Stimulated activated CD8-positive, alpha-beta memory T cell treated with anti-CD3 and anti-CD28 coated beads, Interleukin-15, amount 100 ng/mL, for 24 hours (primary cell): ENCODE measurements around the gene GRM8.
"Not testable (repeated sequence)": the region's sequence is repeated elsewhere in the genome, so short reads cannot be mapped to it uniquely, and the experiment has no call there.

Source experiments
- DNase-seq: peaks from one replicate; pipeline ENCODE4 v3.0.0-alpha.2; 2020; ENCODE audit warnings: low read depth

GRM8 gene

GRCh38 chr7:126908564-126908963 is 344.2 kb downstream of the GRM8 start:
- DNase-seq, result not testable (repeated sequence)

DNA sequence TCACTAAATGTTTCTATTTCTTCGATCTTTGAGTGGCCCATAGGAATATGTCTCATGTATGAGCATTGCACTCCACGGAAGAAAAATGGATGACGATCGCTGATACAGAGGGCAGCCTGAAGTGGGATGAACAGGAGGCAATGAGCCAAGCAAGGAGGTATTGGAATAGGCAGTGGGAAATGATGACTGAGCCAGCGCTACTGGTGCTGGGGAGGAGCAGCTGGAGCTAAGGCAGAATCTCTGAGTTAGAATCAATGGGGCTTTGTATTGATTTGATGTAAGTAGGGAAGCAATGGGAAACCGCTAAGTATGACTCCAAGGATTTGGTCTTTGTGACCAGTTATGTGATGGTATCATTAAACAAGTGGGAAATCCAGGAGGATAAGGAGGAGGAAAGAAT is 345.1 kb downstream of the GRM8 start:
- not testable (repeated sequence) for DNase-seq

- not testable (repeated sequence) for DNase-seq
Measured at GRCh38 chr7:126905255-126905654, 347.5 kb downstream of the GRM8 start.

GRCh38 chr7:126901041-126901765 is 351.5 kb downstream of the GRM8 start:
- DNase-seq, result not testable (repeated sequence)

- DNase-seq, result not testable (repeated sequence)
Measured at GRCh38 chr7:126887980-126888379, 364.8 kb downstream of the GRM8 start.

GRCh38 chr7:126887560-126887959 is 365.2 kb downstream of the GRM8 start:
- not testable (repeated sequence) for DNase-seq

DNA sequence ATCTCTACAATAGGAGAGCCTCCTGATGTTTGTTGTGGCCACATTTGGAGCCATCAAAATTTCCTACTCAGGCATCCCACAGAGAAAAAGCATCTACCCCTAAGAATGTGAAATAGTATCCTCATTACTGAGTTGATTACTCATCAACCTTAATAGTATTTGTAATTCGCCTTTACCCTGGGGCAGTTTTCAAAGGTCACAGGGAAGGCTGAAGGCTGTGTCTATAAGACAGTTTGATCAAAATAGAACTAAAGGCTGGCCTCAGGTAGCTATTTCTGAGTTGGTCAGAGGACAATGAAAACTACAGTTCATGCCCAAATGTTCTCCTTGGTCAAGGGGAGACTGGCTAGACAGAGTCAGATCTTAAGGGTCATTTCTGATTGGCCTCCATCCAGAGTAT is 370.0 kb downstream of the GRM8 start:
- not testable (repeated sequence) for DNase-seq

DNA sequence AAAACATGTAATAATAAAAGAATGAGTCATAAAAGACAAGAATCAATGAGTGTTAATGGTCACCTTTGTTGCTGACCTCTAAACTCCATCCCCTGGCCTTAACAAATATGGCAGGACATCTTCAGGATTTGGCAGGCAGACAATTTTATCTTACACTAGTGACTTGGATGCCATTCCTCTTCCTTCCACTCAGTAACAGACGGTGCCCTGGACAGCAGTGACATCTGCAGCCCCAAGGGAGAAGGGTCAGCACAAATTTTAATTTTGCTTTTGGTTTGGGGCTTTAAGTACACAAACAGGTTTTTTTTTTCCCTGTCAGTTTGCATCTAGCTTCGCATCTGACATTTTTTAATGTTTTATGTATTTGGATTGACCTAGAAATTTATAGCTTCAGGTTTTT is 370.8 kb downstream of the GRM8 start:
- not testable (repeated sequence) for DNase-seq

DNA sequence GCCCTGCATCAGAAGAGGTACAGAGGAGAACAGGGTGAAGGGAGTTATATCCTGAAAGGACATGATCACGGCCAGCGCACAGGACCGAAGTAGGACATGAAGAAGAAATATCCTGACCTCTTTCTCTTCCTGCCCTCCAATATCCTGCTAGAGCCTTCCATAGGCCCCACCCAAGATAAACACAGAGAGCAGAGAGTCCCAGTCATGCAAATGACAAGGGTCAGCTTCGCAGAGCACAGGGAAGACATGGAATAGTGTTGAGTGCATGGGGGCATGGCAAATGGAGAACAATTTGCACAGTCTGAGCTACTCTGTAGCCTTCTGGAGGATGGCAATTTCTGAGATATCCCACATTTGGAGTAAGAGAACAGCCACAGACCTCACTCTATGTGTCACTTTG is 371.4 kb downstream of the GRM8 start:
- DNase-seq, result no peak

DNA sequence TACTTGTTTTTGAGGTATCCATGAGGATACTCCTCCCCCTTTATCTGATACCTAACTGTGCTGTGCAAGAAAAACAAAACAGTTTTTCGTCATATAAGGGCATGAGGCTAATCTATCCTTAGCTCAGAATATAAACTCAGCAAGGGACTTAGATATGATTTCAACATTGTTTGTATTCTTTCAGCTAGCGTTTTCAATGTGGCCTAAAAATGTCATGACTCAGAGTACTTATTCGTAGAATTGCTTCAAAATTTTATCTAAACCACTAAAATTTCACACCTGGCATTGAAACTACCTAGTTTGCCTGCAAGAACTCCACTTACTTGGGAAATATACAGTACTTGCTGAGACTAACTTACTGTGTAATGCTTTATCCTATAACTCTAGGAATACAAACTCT is 376.2 kb downstream of the GRM8 start:
- DNase-seq, result not testable (repeated sequence)

DNA sequence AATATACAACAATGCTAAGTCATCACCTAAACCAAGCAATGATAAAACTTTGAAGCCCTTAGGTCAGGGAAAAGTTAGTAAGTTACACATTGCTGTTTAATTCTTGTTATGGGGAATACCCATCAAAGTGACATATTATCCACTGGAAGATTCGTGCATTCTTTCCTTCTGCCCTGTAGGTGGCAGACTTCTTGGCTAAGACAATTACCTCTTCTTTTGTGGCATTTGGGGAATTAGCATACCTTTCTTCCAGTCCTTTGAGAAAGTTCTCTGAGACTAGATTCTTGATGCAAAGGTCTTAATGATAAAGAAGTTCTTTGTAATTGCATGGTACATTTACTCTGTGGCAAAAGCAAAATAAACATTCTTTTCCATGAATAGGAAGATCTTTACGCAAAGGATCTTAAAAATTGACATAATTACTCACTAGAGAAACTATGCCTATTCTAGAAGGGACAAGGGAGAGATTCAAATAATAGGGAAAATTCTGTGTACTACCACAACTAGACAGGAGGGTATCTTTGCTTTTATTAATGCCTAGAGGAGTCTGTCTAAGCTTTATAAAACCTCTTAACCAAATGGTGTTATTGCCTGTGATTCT is 395.9 kb downstream of the GRM8 start:
- DNase-seq, result no peak

DNA sequence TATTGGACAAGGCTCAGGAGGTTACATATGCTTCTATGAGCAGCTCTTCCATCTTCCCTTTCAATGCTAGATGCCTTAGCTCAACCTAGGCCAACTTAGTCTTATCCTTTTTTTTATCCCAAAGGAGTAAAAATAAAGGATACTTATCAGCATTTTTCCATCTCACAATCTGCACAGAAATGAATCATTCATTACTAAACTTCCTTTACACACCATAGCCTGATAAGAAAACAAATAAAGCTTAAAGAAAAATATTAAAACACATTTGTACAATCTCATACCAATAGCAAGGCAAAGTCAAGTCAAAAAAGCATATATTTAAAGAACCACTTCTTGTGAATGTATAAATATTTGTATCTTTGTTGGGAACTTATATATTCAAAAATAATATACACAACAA is 407.4 kb downstream of the GRM8 start:
- no peak for DNase-seq

DNA sequence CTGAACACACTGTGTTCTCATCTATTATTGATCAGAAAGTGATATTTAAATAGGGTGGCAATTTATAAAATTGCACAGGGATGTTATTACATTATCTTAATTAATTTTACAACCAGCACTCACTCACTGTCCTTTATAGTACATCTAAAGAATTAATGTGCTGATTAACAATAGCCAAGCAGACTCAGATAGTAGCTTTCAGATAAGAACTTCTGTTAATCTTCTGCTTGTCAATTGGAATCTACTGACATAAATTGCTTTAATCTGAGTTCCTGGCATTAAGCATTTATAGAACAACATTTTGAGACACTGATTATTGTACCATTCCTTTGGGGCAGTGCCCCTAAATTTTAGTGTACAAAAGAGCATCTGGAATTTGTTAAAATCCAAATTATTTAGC is 408.9 kb downstream of the GRM8 start:
- DNase-seq, result no peak

DNA sequence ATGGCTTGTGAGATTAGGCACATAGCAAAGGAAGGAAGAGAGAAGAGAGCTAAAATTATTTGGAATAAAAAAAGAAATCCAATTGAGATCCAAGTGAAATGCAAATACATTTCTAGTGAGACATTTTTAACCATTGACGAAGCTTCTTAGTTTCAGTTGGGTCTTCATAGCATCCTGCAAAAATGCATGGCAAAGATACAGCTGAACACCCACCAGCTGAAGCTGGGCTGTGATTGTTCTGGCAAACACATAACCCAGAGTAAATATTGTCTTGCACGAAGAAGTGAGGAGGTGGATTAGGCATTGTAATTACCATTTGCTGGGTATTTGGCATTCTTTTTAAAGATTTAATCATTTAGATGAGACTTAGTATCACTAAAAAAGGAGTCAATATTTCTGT is 409.4 kb downstream of the GRM8 start:
- DNase-seq, result no peak

GRCh38 chr7:126842451-126842850 is 410.3 kb downstream of the GRM8 start:
- no peak for DNase-seq

DNA sequence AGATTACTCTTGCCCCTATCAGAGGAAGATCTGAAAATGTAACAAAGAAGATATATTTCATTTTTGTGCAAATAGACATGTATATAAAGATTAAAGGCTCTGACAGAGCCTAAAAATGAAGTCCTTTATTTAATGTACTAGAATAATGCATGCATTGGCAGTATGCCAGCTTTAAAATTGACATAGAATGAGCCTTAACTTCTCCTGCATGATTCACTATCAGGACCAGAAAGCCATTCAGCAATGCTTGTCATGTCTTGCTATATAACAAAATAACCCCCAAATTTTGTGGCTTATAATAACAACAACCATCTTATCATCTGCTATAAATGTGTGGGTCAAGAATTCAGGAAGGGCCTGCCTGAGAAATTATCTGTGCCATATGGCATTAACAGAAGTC is 411.9 kb downstream of the GRM8 start:
- no peak for DNase-seq

GRCh38 chr7:126839624-126840023 is 413.1 kb downstream of the GRM8 start:
- DNase-seq, result no peak

GRCh38 chr7:126838194-126838593 is 414.5 kb downstream of the GRM8 start:
- DNase-seq, result no peak

DNA sequence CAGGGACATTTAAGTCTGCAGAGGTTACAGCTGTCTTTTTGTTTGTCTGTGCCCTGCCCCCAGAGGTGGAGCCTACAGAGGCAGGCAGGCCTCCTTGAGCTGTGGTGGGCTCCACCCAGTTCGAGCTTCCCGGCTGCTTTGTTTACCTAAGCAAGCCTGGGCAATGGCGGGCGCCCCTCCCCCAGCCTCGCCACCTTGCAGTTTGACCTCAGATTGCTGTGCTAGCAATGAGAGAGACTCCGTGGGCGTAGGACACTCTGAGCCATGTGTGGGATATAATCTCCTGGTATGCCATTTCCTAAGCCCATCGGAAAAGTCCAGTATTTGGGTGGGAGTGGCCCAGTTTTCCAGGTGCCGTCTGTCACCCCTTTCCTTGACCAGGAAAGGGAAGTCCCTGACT is 421.5 kb downstream of the GRM8 start:
- DNase-seq, result not testable (repeated sequence)

DNA sequence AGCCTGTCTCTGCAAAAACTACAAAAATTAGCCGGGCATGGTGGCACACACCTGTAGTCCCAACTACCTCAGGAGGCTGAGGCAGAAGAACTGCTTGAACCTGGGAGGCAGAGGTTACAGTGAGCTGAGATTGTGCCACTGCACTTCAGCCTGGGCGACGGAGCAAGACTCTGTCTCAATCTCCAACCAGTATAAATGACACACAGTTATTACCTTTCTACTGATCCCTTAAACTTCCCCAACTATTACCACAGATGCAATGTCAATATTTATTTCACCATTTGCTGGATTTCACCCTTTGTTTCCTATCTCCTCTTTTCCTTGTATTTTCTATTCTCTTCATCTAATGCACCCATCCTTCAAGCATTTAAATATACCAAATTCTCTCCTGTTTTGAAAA is 431.8 kb downstream of the GRM8 start:
- DNase-seq, result no peak

DNA sequence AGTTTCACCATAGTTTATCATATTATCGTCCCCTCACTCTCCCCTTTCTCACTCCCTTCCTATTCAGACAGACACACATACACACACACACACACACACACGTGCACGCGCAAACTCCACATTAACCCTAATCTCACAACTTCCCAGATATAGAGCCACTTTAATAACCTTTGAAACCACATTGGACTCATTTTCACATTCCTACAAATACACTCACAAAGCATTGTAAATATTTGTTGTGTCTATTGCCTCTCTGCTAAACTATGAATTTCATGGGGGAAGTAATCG is 433.6 kb downstream of the GRM8 start:
- DNase-seq, result no peak

GRCh38 chr7:126818393-126819196 is 434.1 kb downstream of the GRM8 start:
- no peak for DNase-seq

DNA sequence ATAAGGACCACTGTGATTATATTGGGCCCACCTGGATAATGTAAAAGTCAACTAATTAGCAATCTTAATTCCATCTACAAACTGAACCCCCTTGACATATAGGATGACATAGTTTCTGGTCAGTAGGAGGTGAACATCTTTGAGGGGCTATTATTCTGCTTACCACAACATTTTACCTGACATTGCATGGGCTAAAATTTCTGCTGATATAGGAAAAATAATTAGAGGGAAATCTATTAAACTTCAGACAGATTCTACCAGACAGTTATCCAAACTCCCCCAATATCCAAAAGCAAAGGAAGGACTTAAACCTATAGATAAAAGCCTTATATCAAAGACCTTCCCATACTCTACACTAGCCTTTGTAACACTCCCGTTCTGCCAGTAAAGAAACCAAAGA is 443.6 kb downstream of the GRM8 start:
- DNase-seq, result no peak
